Measurements from ENCODE around the gene DNAI1. TPM values are rescaled to one million over a fixed set of nuclear protein-coding genes. Genes with fewer than 3 reads are reported as not detected.

Gene DNAI1
- total RNA-seq, 1 experiment from 2014 or later, result not detected

GRCh38 chr9:34568774-34569173 lies 110.2 kb downstream of the DNAI1 start:
- Histone ChIP-seq H3K27me3 (ENCODE audit: low read length) (no peaks in the 10 kb centered on the region), H3K4me2 (ENCODE audit: low read length) (no peak overlapping the region), H3K79me2 (ENCODE audit: low read length) (no peaks in the 10 kb centered on the region), H3K9me2 (replicated peaks; ENCODE audit: low read length) (no peaks in the 10 kb centered on the region), H3K4me3 (ENCODE audit: low read length) (no peak overlapping the region), H3K27ac (ENCODE audit: low read length) (no peak overlapping the region), H4K20me1 (ENCODE audit: low read length) (no peaks in the 10 kb centered on the region), H3F3A (ENCODE audit: low read length, unreplicated experiment) (no peaks in the 10 kb centered on the region), H3K4me1 (ENCODE audit: insufficient read depth, low read length) (no peaks in the 10 kb centered on the region), H2AFZ (ENCODE audit: low read length) (no peak overlapping the region), H3K36me3 (ENCODE audit: low read depth, low read length) (no peaks in the 10 kb centered on the region), H3K9ac (ENCODE audit: low read length) (no peak overlapping the region), H3K9me3 (ENCODE audit: low read length) (no peaks in the 10 kb centered on the region)
- TF ChIP-seq CTCF (conservative IDR thresholded peaks at IDR 0.05; ENCODE audit: low read depth, low read length) (no peak), EZH2 (IDR thresholded peaks at IDR 0.05; ENCODE audit: low read length, unreplicated experiment) (no peak), EZH2phosphoT487 (IDR thresholded peaks at IDR 0.05; ENCODE audit: borderline replicate concordance, low read length) (no peak)
- BruUV-seq (replicated peaks), result no TSS peak
- intact Hi-C loops (cut with micrococcal nuclease), result no loop called here
- ATAC-seq (no peak), DNase-seq (no peak)
- ChIA-PET CTCF (no interaction called here), POLR2A (ENCODE audit: unreplicated experiment) (no interaction called here)

GRCh38 chr9:34570376-34570775 lies 111.8 kb downstream of the DNAI1 start:
- Histone ChIP-seq H3K9me2 (replicated peaks; ENCODE audit: low read length) (no peaks in the 10 kb centered on the region), H3K79me2 (ENCODE audit: low read length) (no peaks in the 10 kb centered on the region), H3K4me1 (ENCODE audit: insufficient read depth, low read length) (no peaks in the 10 kb centered on the region), H3K9me3 (ENCODE audit: low read length) (no peaks in the 10 kb centered on the region), H4K20me1 (ENCODE audit: low read length) (no peaks in the 10 kb centered on the region), H3K4me3 (ENCODE audit: low read length) (no peak overlapping the region), H3K36me3 (ENCODE audit: low read depth, low read length) (no peaks in the 10 kb centered on the region), H3K27ac (ENCODE audit: low read length) (no peak overlapping the region), H3K9ac (ENCODE audit: low read length) (no peak overlapping the region), H3F3A (ENCODE audit: low read length, unreplicated experiment) (no peaks in the 10 kb centered on the region), H3K27me3 (ENCODE audit: low read length) (no peaks in the 10 kb centered on the region), H3K4me2 (ENCODE audit: low read length) (no peak overlapping the region), H2AFZ (ENCODE audit: low read length) (no peak overlapping the region)
- DNase-seq (no peak), ATAC-seq (no peak)
- TF ChIP-seq EZH2phosphoT487 (IDR thresholded peaks at IDR 0.05; ENCODE audit: borderline replicate concordance, low read length), result no peak
- TF ChIP-seq CTCF (conservative IDR thresholded peaks at IDR 0.05; ENCODE audit: low read depth, low read length), result no peak
- TF ChIP-seq EZH2 (IDR thresholded peaks at IDR 0.05; ENCODE audit: low read length, unreplicated experiment), result no peak
- intact Hi-C loops (cut with micrococcal nuclease), result no loop called here
- CTCF ChIA-PET, result no interaction called here
- no TSS peak for BruUV-seq (replicated peaks)
- POLR2A ChIA-PET (ENCODE audit: unreplicated experiment), result interaction anchor here (0.7 kb wide), 1 partner anchor 13 kb away, joined by 3 read pairs; no protein-coding TSS in a partner anchor

Other genes with a start within 250 kb of the DNAI1 start
- 4.7 and 5.0 TPM in 2 replicates for gene KIF24, start 129.5 kb upstream of the DNAI1 start, total RNA-seq (2014; rRNA removed)
- 34.4 and 34.6 TPM in 2 replicates for gene NUDT2, start 129.2 kb upstream of the DNAI1 start, total RNA-seq (2014; rRNA removed)
- gene MYORG, start 81.9 kb upstream of the DNAI1 start, total RNA-seq (2014; rRNA removed), result 3.4 and 4.7 TPM in 2 replicates
- gene FAM219A, start 235 bp upstream of the DNAI1 start, total RNA-seq (2014; rRNA removed), result 15.2 and 17.1 TPM in 2 replicates
- gene ENHO, start 64.2 kb downstream of the DNAI1 start, total RNA-seq (2014; rRNA removed), result 1.3 and 2.0 TPM in 2 replicates
- not detected in 2 replicates for gene CNTFR, start 130.9 kb downstream of the DNAI1 start, total RNA-seq (2014; rRNA removed)
- 25.0 and 30.2 TPM in 2 replicates for gene RPP25L, start 153.3 kb downstream of the DNAI1 start, total RNA-seq (2014; rRNA removed)
- 102 and 105 TPM in 2 replicates for gene DCTN3, start 161.7 kb downstream of the DNAI1 start, total RNA-seq (2014; rRNA removed)
- gene ARID3C, start 170.3 kb downstream of the DNAI1 start, total RNA-seq (2014; rRNA removed), result 0.23 TPM in 1 of 2 replicates, not detected in the other
- gene SIGMAR1, start 179.0 kb downstream of the DNAI1 start, total RNA-seq (2014; rRNA removed), result 96.7 and 97.8 TPM in 2 replicates
- 7.6 and 9.8 TPM in 2 replicates for gene GALT, start 187.9 kb downstream of the DNAI1 start, total RNA-seq (2014; rRNA removed)
- 8.3 and 8.7 TPM in 2 replicates for gene IL11RA, start 193.4 kb downstream of the DNAI1 start, total RNA-seq (2014; rRNA removed)
- not detected in 2 replicates for gene CCL27, start 203.9 kb downstream of the DNAI1 start, total RNA-seq (2014; rRNA removed)
- not detected in 2 replicates for gene CCL19, start 232.5 kb downstream of the DNAI1 start, total RNA-seq (2014; rRNA removed)

All from PC-3 (cell line).